Fibroblast of the conjunctiva (primary cell): Measurements from ENCODE around the gene TET1.
A peak's percentile ranks its signal among the peaks of the same experiment; 100 is the strongest.
"Not testable (repeated sequence)": the region's sequence is repeated elsewhere in the genome, so short reads cannot be mapped to it uniquely, and the experiment has no call there.

Source experiments
- DNase-seq: peaks from one replicate; pipeline ENCODE4 v3.0.0-alpha.2; 2010; ENCODE audit warnings: low read depth

Gene TET1

GRCh38 chr10:68560186-68560942 lies at the start of gene TET1:
TET1 (plus strand) TSS chr10:68560337; CDS start chr10:68572339, 12,002 bp downstream.
- no peak for DNase-seq

GRCh38 chr10:68516216-68516615 lies 43.9 kb upstream of the TET1 start:
- DNase-seq: not testable (repeated sequence)

GRCh38 chr10:68516766-68517165 lies 43.4 kb upstream of the TET1 start:
- DNase-seq: peak; percentile 52

GRCh38 chr10:68517188-68517587 lies 42.9 kb upstream of the TET1 start:
- no peak for DNase-seq

- not testable (repeated sequence) for DNase-seq
These were observed 41.5 kb upstream of the TET1 start for GRCh38 chr10:68518609-68519008.

GRCh38 chr10:68525490-68526038 lies 34.6 kb upstream of the TET1 start:
- DNase-seq: not testable (repeated sequence)

- no peak for DNase-seq
These were observed 33.4 kb upstream of the TET1 start for GRCh38 chr10:68526634-68527307.

GRCh38 chr10:68536973-68537372 lies 23.2 kb upstream of the TET1 start:
- no peak for DNase-seq

GRCh38 chr10:68537796-68538195 lies 22.3 kb upstream of the TET1 start:
- no peak for DNase-seq

GRCh38 chr10:68543004-68543918 lies 16.9 kb upstream of the TET1 start:
- DNase-seq: no peak

- peak; percentile 77 for DNase-seq
These were observed 9.3 kb upstream of the TET1 start for GRCh38 chr10:68550747-68551411.

GRCh38 chr10:68553138-68553537 lies 7.0 kb upstream of the TET1 start:
- no peak for DNase-seq

GRCh38 chr10:68553599-68553998 lies 6.5 kb upstream of the TET1 start:
- DNase-seq: no peak

GRCh38 chr10:68558478-68558877 lies 1.7 kb upstream of the TET1 start:
- no peak for DNase-seq

- DNase-seq: no peak
These were observed 886 bp upstream of the TET1 start for GRCh38 chr10:68559251-68559650.

- no peak for DNase-seq
These were observed 324 bp upstream of the TET1 start for GRCh38 chr10:68559841-68560185.

GRCh38 chr10:68560943-68561864 lies 1.1 kb downstream of the TET1 start:
- no peak for DNase-seq

- no peak for DNase-seq
These were observed 1.9 kb downstream of the TET1 start for GRCh38 chr10:68561865-68562649.

- DNase-seq: no peak
These were observed 2.8 kb downstream of the TET1 start for GRCh38 chr10:68562661-68563570.
